ENCODE measurements around the gene ATL3. TPM values are rescaled to one million over a fixed set of nuclear protein-coding genes. Genes with fewer than 3 reads are reported as not detected.

ATL3 gene
- total RNA-seq, 6 experiments from 2014 or later, result 29.9 to 37.6 (median 32.4) TPM

GRCh38 chr11:63574856-63575602 is 96.1 kb downstream of the ATL3 start:
- DNase-seq (peak; percentile 45 to 89 (median 85)), ATAC-seq (peak; percentile 90 to 97 (median 95))
- Histone ChIP-seq H3K9me3 (no peaks in the 10 kb centered on the region), H3K4me1 (peaks cover 0 to 19% (median 4%) of the 10 kb centered on the region in 4 donors), H3K27me3 (no peaks in the 10 kb centered on the region), H3K27ac (peak overlapping the region; percentile 19 to 66 (median 62)), H3K4me3 (peak overlapping the region in 2 of 3 donors; percentile 29 to 36), H3K36me3 (no peaks in the 10 kb centered on the region)
- WGBS (ENCODE audit: insufficient coverage, low coverage, low lambda C conversion rate, missing lambda C conversion rate), result 18% methylated on average over 10 of the region's 10 CpGs
- TF ChIP-seq POLR2A (IDR thresholded peaks at IDR 0.05) (no peak), CTCF (IDR thresholded peaks at IDR 0.05) (no peak)
- intact Hi-C loops (cut with DNase I), result no loop called here

Small RNA genes lying within 50 kb of the gene (small RNA-seq; reads per million reads assigned to genes)
- gene AP000753.3, result 0 reads per million in 2 experiments

Other genes starting within 250 kb of the ATL3 start
- gene PLAAT5, start 180.2 kb downstream of the ATL3 start, total RNA-seq, result not detected
- gene LGALS12, start 165.3 kb downstream of the ATL3 start, total RNA-seq, result under 1 TPM in 1 of 6 experiments, not detected in 5; 0.15 TPM
- gene PLAAT4, start 134.6 kb downstream of the ATL3 start, total RNA-seq, result 10 to 100 TPM; 15.9 to 56.8 (median 47.0) TPM
- gene PLAAT2, start 108.0 kb downstream of the ATL3 start, total RNA-seq, result 1 to 10 TPM in 2 of 6 experiments, under 1 TPM in 1, not detected in 3; 0.42 to 2.2 (median 1.1) TPM
- 10 to 100 TPM; 24.4 to 76.1 (median 52.2) TPM for gene PLAAT3, start 56.9 kb downstream of the ATL3 start, total RNA-seq
- 10 to 100 TPM; 47.3 to 70.5 (median 52.9) TPM for gene RTN3, start 10.1 kb upstream of the ATL3 start, total RNA-seq
- gene ZFTA, start 97.4 kb upstream of the ATL3 start, total RNA-seq, result 10 to 100 TPM in 1 of 6 experiments, 1 to 10 TPM in 5; 4.8 to 10.7 (median 6.6) TPM
- gene SPINDOC, start 142.1 kb upstream of the ATL3 start, total RNA-seq, result 1 to 10 TPM; 2.2 to 5.0 (median 2.7) TPM
- gene MARK2, start 167.7 kb upstream of the ATL3 start, total RNA-seq, result 10 to 100 TPM; 10.6 to 14.8 (median 12.2) TPM
- gene RCOR2, start 245.8 kb upstream of the ATL3 start, total RNA-seq, result under 1 TPM in 1 of 6 experiments, not detected in 5; 0.15 TPM

Measured in right lobe of liver (tissue), 6 donors.